ENCODE data around the gene SDK2. TPM values are rescaled to one million over a fixed set of nuclear protein-coding genes. Genes with fewer than 3 reads are reported as not detected.

SDK2 gene
- total RNA-seq, 1 donor from 2014 or later: 11.2 TPM

GRCh38 chr17:73462823-73463222, 181.4 kb downstream of the SDK2 start:
- no peak overlapping the region for H3K27ac ChIP-seq (ENCODE audit: low read depth, low read length)

DNA sequence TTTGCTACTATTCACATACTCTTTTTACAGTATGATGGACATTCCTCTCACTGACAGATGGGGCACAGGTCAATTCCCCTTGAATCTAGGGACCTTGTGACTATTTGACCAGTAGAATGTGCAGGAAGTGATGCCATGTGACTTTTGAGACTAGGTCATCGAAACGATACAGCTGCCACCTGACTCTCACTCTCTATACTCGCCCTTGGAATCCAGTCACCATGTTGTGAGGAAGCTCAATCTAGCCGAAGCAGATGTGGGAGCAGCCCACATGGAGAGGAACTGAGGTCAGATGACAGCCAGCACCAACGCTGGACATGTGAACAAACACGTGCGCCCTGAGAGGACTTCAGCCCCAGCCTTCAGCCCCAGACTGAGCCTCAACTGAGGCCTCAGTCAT, 184.3 kb downstream of the SDK2 start:
- Histone ChIP-seq H3K4me3 (ENCODE audit: insufficient read depth, low read depth, low read length) (no peak overlapping the region), H3K79me2 (ENCODE audit: insufficient read depth, low read length) (no peaks in the 10 kb centered on the region), H2AFZ (ENCODE audit: low read depth, low read length) (no peak overlapping the region), H3K36me3 (ENCODE audit: insufficient read depth, low read length) (no peaks in the 10 kb centered on the region), H4K20me1 (ENCODE audit: insufficient read depth, low read length) (no peaks in the 10 kb centered on the region), H3K9ac (ENCODE audit: low read length) (no peak overlapping the region), H3K27me3 (ENCODE audit: insufficient read depth, low read length) (peaks cover 2% of the 10 kb centered on the region), H3K4me1 (ENCODE audit: insufficient read depth, low read length) (no peaks in the 10 kb centered on the region), H3K27ac (ENCODE audit: low read depth, low read length) (no peak overlapping the region), H3K4me2 (ENCODE audit: low read length) (no peak overlapping the region), H3K9me3 (ENCODE audit: insufficient read depth, low read depth, low read length) (peaks cover 3% of the 10 kb centered on the region)
- no peaks in the 10 kb centered on the region for H3K9me3 Mint-ChIP-seq (ENCODE audit: unreplicated experiment)
- H3K4me3 Mint-ChIP-seq (ENCODE audit: unreplicated experiment): no peak overlapping the region
- H3K27me3 Mint-ChIP-seq (ENCODE audit: low read depth, unreplicated experiment): peaks cover 9% of the 10 kb centered on the region
- H3K27ac Mint-ChIP-seq (ENCODE audit: unreplicated experiment): no peak overlapping the region
- no peaks in the 10 kb centered on the region for H3K4me1 Mint-ChIP-seq (ENCODE audit: low read depth, unreplicated experiment)
- TF ChIP-seq, protein P1, sequence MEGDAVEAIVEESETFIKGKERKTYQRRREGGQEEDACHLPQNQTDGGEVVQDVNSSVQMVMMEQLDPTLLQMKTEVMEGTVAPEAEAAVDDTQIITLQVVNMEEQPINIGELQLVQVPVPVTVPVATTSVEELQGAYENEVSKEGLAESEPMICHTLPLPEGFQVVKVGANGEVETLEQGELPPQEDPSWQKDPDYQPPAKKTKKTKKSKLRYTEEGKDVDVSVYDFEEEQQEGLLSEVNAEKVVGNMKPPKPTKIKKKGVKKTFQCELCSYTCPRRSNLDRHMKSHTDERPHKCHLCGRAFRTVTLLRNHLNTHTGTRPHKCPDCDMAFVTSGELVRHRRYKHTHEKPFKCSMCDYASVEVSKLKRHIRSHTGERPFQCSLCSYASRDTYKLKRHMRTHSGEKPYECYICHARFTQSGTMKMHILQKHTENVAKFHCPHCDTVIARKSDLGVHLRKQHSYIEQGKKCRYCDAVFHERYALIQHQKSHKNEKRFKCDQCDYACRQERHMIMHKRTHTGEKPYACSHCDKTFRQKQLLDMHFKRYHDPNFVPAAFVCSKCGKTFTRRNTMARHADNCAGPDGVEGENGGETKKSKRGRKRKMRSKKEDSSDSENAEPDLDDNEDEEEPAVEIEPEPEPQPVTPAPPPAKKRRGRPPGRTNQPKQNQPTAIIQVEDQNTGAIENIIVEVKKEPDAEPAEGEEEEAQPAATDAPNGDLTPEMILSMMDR (IDR thresholded peaks at IDR 0.05; ENCODE audit: insufficient read depth, low read depth, low read length): no peak
- TF ChIP-seq EZH2 (IDR thresholded peaks at IDR 0.05; ENCODE audit: insufficient read depth, low read length): no peak
- FAIRE-seq (no peak), DNase-seq (ENCODE audit: low read depth) (no peak)
- peaks cover 11% of the 10 kb centered on the region for H3K36me3 Mint-ChIP-seq (ENCODE audit: low read depth, unreplicated experiment)

More at GRCh38 chr17:73462823-73463222, 181.4 kb downstream of the SDK2 start:
- peaks cover 11% of the 10 kb centered on the region for H3K36me3 Mint-ChIP-seq (ENCODE audit: low read depth, unreplicated experiment)
- no peaks in the 10 kb centered on the region for H3K79me2 ChIP-seq (ENCODE audit: insufficient read depth, low read length)
- no peak overlapping the region for H3K4me3 ChIP-seq (ENCODE audit: insufficient read depth, low read depth, low read length)
- no peak overlapping the region for H3K4me3 Mint-ChIP-seq (ENCODE audit: unreplicated experiment)
- no peaks in the 10 kb centered on the region for H3K36me3 ChIP-seq (ENCODE audit: insufficient read depth, low read length)
- H3K9me3 Mint-ChIP-seq (ENCODE audit: unreplicated experiment): no peaks in the 10 kb centered on the region
- no peak overlapping the region for H3K4me2 ChIP-seq (ENCODE audit: low read length)
- no peaks in the 10 kb centered on the region for H3K4me1 Mint-ChIP-seq (ENCODE audit: low read depth, unreplicated experiment)
- H3K9me3 ChIP-seq (ENCODE audit: insufficient read depth, low read depth, low read length): peaks cover 3% of the 10 kb centered on the region
- H3K9ac ChIP-seq (ENCODE audit: low read length): no peak overlapping the region
- no peaks in the 10 kb centered on the region for H3K27me3 ChIP-seq (ENCODE audit: insufficient read depth, low read length)
- H4K20me1 ChIP-seq (ENCODE audit: insufficient read depth, low read length): no peaks in the 10 kb centered on the region
- no peak for FAIRE-seq
- TF ChIP-seq EZH2 (IDR thresholded peaks at IDR 0.05; ENCODE audit: insufficient read depth, low read length): no peak
- TF ChIP-seq, protein P1 (IDR thresholded peaks at IDR 0.05; ENCODE audit: insufficient read depth, low read depth, low read length): no peak
- H3K27me3 Mint-ChIP-seq (ENCODE audit: low read depth, unreplicated experiment): peaks cover 8% of the 10 kb centered on the region
- no peak overlapping the region for H2AFZ ChIP-seq (ENCODE audit: low read depth, low read length)
- H3K27ac Mint-ChIP-seq (ENCODE audit: unreplicated experiment): no peak overlapping the region
- no peak for DNase-seq (ENCODE audit: low read depth)
- H3K4me1 ChIP-seq (ENCODE audit: insufficient read depth, low read length): no peaks in the 10 kb centered on the region

DNA sequence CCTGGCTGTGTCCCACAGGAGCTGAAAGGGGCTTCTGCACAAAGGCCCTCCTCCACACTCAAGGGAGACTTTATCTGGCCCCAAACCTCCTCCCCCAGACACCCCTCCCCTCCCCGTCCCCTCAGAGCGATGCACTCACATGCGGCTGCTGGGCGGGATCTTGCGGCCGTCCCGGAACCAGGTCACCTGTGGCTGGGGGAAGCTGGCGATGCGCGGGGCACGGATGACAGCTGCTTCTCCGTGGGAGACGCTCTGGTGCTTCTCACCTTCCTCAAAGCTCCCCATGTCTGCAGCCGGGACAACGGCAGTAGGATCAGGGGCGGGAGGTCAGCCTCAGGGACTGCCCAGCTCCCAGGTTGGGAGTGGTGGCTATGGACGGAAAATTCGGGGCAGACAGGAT, 188.5 kb downstream of the SDK2 start:
- DNase-seq (ENCODE audit: low read depth) (no peak), FAIRE-seq (no peak)
- Histone ChIP-seq H3K4me3 (ENCODE audit: insufficient read depth, low read depth, low read length) (no peak overlapping the region), H3K27ac (ENCODE audit: low read depth, low read length) (no peak overlapping the region), H3K9ac (ENCODE audit: low read length) (no peak overlapping the region), H3K4me1 (ENCODE audit: insufficient read depth, low read length) (no peaks in the 10 kb centered on the region), H3K36me3 (ENCODE audit: insufficient read depth, low read length) (no peaks in the 10 kb centered on the region), H4K20me1 (ENCODE audit: insufficient read depth, low read length) (no peaks in the 10 kb centered on the region), H3K79me2 (ENCODE audit: insufficient read depth, low read length) (no peaks in the 10 kb centered on the region), H2AFZ (ENCODE audit: low read depth, low read length) (no peak overlapping the region), H3K27me3 (ENCODE audit: insufficient read depth, low read length) (peaks cover 2% of the 10 kb centered on the region), H3K9me3 (ENCODE audit: insufficient read depth, low read depth, low read length) (peaks cover 3% of the 10 kb centered on the region), H3K4me2 (ENCODE audit: low read length) (no peak overlapping the region)
- peaks cover 12% of the 10 kb centered on the region for H3K27me3 Mint-ChIP-seq (ENCODE audit: low read depth, unreplicated experiment)
- H3K4me3 Mint-ChIP-seq (ENCODE audit: unreplicated experiment): no peak overlapping the region
- TF ChIP-seq, protein P1 (IDR thresholded peaks at IDR 0.05; ENCODE audit: insufficient read depth, low read depth, low read length): no peak
- TF ChIP-seq EZH2 (IDR thresholded peaks at IDR 0.05; ENCODE audit: insufficient read depth, low read length): no peak
- H3K36me3 Mint-ChIP-seq (ENCODE audit: low read depth, unreplicated experiment): peaks cover 12% of the 10 kb centered on the region
- H3K4me1 Mint-ChIP-seq (ENCODE audit: low read depth, unreplicated experiment): no peaks in the 10 kb centered on the region
- peaks cover 7% of the 10 kb centered on the region for H3K9me3 Mint-ChIP-seq (ENCODE audit: unreplicated experiment)
- H3K27ac Mint-ChIP-seq (ENCODE audit: unreplicated experiment): no peak overlapping the region
